ENCODE results near the gene ATAD1.

DNA sequence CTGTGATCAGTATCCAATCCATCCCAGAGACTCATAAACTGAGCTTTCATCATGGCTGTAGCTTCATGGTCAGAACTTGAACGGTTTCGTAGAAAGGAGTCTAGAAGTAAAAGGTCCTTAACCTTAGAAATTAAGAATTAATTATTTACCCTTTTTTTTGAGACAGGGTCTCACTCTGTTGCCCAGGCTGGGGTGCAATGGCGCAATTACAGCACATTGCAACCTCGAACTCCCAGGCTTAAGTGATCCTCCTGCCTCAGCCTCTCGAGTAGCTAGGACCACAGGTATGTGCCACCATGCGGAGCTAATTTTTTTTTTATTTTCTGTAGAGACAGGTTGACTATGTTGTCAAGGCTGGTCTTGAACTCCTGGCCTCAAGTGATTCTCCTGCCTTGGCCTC lies 41.7 kb downstream of the ATAD1 start:
- TF ChIP-seq SP1 (IDR thresholded peaks at IDR 0.05; ENCODE audit: low read depth, low read length) (no peak), ZNF207 (IDR thresholded peaks at IDR 0.05; ENCODE audit: borderline replicate concordance) (no peak), ELK1 (IDR thresholded peaks at IDR 0.05; ENCODE audit: low read depth, low read length) (no peak), ZBTB33 (IDR thresholded peaks at IDR 0.05) (no peak), SPI1 (IDR thresholded peaks at IDR 0.05; ENCODE audit: borderline replicate concordance, insufficient read depth, low read depth, low read length) (no peak), CREB1 (IDR thresholded peaks at IDR 0.05; ENCODE audit: low read depth) (no peak), NRF1 (conservative IDR thresholded peaks at IDR 0.05; ENCODE audit: low read depth, low read length) (no peak), GATAD2B (conservative IDR thresholded peaks at IDR 0.05; ENCODE audit: low read depth) (no peak), EZH2 (IDR thresholded peaks at IDR 0.05; ENCODE audit: borderline replicate concordance, control insufficient read depth, low read depth, low read length) (no peak), PAX5 (IDR thresholded peaks at IDR 0.05; ENCODE audit: borderline replicate concordance, low read depth, low read length) (no peak)
- TF ChIP-seq, protein P1, sequence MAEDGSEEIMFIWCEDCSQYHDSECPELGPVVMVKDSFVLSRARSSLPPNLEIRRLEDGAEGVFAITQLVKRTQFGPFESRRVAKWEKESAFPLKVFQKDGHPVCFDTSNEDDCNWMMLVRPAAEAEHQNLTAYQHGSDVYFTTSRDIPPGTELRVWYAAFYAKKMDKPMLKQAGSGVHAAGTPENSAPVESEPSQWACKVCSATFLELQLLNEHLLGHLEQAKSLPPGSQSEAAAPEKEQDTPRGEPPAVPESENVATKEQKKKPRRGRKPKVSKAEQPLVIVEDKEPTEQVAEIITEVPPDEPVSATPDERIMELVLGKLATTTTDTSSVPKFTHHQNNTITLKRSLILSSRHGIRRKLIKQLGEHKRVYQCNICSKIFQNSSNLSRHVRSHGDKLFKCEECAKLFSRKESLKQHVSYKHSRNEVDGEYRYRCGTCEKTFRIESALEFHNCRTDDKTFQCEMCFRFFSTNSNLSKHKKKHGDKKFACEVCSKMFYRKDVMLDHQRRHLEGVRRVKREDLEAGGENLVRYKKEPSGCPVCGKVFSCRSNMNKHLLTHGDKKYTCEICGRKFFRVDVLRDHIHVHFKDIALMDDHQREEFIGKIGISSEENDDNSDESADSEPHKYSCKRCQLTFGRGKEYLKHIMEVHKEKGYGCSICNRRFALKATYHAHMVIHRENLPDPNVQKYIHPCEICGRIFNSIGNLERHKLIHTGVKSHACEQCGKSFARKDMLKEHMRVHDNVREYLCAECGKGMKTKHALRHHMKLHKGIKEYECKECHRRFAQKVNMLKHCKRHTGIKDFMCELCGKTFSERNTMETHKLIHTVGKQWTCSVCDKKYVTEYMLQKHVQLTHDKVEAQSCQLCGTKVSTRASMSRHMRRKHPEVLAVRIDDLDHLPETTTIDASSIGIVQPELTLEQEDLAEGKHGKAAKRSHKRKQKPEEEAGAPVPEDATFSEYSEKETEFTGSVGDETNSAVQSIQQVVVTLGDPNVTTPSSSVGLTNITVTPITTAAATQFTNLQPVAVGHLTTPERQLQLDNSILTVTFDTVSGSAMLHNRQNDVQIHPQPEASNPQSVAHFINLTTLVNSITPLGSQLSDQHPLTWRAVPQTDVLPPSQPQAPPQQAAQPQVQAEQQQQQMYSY (CRISPR knock-in tag; IDR thresholded peaks at IDR 0.05): no peak
- TF ChIP-seq, protein P2, sequence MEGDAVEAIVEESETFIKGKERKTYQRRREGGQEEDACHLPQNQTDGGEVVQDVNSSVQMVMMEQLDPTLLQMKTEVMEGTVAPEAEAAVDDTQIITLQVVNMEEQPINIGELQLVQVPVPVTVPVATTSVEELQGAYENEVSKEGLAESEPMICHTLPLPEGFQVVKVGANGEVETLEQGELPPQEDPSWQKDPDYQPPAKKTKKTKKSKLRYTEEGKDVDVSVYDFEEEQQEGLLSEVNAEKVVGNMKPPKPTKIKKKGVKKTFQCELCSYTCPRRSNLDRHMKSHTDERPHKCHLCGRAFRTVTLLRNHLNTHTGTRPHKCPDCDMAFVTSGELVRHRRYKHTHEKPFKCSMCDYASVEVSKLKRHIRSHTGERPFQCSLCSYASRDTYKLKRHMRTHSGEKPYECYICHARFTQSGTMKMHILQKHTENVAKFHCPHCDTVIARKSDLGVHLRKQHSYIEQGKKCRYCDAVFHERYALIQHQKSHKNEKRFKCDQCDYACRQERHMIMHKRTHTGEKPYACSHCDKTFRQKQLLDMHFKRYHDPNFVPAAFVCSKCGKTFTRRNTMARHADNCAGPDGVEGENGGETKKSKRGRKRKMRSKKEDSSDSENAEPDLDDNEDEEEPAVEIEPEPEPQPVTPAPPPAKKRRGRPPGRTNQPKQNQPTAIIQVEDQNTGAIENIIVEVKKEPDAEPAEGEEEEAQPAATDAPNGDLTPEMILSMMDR (IDR thresholded peaks at IDR 0.05 in 2 of 3, conservative IDR thresholded peaks at IDR 0.05 in 1 of 3; ENCODE audit: control insufficient read depth in 2 of 3, extremely low read depth in 1 of 3, insufficient read depth in 1 of 3, low read depth in 3 of 3, low read length in 3 of 3): no peak

Data from GM12878 (cell line).